D721Med (cell line): Measurements from ENCODE around the gene APOA4.

ENCODE experiments used
- DNase-seq: peaks from one replicate; pipeline ENCODE4 v3.0.0; 2011; ENCODE audit warnings: low spot score; ENCODE audit not compliant: insufficient read length
- FAIRE-seq: peaks from 2 replicates; lab custom pipeline; 2011; peaks lifted over from hg19 to GRCh38; lab: Jason Lieb, UNC
- CTCF ChIP-seq: IDR thresholded peaks from 2 replicates; pipeline ENCODE4 v1.5.1; 2012; ENCODE audit warnings: mild to moderate bottlenecking, control low read depth; ENCODE audit not compliant: insufficient read depth; ENCODE audit errors: missing control alignments

The APOA4 gene

DNA sequence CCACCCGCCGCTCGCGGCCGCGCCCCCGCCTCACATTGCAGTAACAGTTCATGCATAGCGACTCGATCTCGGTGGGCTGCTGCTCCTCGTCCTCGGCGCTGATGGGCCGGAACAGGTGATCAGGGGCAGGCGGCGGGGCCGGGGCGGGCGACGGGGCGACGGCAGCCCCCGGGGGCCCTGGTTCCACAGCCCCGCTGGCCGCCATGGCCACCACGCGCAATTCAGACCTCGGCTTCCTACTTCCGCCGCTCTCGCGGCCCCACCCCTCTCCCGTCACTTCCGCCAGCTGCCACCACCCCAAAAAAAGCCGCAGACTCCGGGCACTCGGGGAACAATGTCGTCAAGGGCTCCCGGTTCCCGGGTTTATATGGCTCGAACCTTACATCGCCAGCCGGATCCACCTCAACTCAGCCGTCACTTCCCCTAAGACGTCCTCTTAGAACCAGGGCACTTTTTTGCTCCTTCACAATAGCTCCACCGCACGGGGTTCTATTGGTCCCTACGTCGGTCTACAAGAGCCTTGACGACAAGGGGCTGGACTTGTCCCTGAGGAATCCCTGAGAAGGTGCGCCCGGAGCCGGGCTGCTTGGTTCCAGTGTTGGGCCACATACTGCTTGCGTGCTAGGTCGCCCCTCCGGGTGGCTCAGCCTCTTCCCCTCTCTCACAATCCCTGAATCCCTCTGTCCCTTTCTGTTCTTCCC lies 35.2 kb downstream of the APOA4 start, which contains the start of gene ZPR1:
TSS of gene ZPR1 (minus strand) at position 238 of the 701 bp plus-strand sequence. CDS start at position 205, 33 bp downstream.
- peak; percentile 81 for DNase-seq
- no peak for TF ChIP-seq CTCF
- no peak for FAIRE-seq

GRCh38 chr11:116787436-116787785 lies 35.7 kb downstream of the APOA4 start:
- FAIRE-seq (no peak), DNase-seq (no peak)
- TF ChIP-seq CTCF, result no peak

- FAIRE-seq, result no peak
- no peak for DNase-seq
- TF ChIP-seq CTCF, result no peak
Observed at GRCh38 chr11:116786966-116787365, 36.1 kb downstream of the APOA4 start.

DNA sequence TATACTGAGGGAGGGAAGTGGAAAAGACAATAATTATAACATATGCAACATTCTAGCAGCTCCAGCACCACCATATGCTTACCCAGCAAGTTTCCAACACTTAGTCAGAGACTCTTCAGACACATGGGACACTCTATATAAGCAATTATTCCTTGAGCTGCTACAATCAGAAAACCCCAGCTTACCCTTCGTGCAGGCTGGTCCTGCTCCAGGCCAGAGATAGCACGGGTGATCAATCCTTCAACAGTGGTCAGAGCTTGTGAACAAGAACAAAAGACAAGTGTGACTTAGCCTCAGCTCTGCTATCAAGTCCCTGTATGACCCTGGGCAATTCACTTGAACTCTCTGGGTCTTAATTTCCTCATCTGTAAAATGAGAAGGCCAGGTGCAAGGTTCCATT lies 36.8 kb downstream of the APOA4 start:
- DNase-seq (no peak), FAIRE-seq (no peak)
- TF ChIP-seq CTCF, result no peak

DNA sequence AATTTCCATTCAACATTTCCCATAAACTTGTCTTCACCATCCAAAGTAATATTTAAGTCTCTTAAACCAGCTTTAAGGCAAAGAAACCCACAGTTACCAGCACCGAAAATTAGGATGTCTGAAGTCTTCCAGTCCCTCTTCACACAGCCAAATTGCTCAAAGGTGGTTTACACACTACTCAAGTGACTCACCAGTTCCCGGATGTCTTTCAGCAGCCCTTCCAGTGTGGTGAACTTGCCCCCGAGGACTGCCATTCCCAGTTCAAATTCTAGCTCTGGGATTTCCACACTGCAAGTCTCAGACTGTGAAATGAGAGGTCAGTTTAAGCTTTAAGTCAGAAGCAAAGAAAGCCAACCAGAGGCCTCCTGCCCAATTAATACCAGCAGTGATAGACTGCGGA lies 40.4 kb downstream of the APOA4 start:
- FAIRE-seq (no peak), DNase-seq (no peak)
- TF ChIP-seq CTCF, result no peak

DNA sequence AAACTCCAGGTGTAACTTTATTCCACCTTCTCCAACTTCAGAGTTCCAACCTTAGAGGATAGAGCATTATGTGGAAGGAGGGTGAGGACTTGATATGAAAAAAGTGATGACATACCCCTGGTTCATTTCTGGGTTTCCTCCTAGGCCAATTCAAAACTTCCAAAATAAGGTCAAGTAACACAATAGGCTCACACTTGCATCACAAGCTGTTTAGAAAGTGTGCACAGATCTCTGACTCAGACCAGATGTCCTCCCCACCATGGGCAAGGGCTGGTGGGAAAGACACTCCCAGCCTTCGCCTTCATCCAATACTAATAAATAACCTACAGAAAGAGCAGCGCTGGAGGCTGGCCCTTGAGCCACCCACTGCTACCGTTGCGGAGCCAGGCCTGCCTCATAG lies 44.5 kb downstream of the APOA4 start:
- DNase-seq, result no peak
- FAIRE-seq, result no peak
- no peak for TF ChIP-seq CTCF

DNA sequence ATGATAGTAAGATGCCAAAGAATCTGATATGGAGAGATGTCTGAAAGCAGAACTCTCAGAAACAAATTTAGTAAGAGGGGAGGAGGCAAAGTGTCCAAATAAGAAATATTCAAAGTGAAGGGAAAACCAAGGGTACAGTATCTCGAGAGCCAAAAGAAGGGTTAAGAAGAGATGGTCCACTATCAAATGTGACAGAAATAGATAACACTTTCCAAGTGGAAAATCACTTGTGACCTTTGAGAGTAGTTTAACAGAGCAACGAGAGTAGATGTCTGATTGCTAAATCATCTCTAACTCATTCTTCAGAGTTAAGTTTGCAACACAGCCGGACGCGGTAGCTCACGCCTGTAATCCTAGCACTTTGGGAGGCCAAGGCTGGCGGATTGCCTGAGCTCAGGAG lies 46.0 kb downstream of the APOA4 start:
- FAIRE-seq (no peak), DNase-seq (no peak)
- no peak for TF ChIP-seq CTCF
